Measurements from ENCODE around the gene NGLY1.

Gene NGLY1

DNA sequence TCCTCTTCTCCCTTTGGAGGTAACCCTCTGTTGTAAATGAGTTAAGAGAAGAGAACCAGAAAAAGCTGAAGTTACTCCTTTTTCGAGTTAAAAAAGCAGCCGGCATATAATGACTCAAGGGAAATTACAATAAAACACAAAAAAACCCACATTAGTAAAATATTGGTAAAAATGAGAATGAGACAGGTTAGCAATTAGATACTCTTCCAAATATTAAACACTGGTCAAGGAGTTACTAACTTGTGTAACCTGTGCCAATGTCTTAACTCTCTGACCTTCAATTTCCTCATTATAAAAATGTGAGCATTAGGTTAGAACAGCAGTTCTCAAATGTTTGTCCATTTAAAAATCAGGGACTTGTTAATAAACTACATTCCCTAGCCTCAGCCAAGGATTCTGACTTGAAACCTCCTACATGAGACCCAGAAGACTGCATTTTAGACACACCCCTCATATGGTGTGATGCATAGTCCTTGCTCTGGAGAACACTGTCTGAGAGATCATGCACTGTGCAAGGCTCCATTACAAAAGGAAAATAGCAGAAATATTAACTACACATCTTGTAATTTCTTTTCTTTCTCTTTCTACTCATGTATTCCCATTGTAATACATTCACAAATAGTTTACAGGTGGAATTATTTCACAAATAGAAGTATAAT, 75.8 kb downstream of the NGLY1 start:
- DNase-seq = no peak

DNA sequence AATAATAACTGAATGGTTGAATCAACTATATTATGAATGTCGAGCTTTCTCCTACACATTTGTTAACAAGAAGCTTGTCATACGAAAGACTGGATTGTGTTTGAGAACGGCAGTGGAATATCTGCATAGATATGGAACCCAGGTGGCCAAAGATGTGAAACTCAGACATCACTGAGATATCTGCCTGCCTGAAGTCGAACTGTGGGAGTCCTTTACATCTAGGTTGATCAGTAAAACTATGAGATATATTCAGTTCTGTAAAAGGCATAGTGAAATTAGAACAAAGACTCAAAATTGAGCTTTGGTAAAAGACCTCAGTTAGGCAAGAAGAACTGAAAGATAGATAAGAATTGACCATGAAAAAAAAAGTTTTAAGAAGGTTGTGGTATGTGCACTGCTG, 77.0 kb downstream of the NGLY1 start:
- no peak for DNase-seq

DNA sequence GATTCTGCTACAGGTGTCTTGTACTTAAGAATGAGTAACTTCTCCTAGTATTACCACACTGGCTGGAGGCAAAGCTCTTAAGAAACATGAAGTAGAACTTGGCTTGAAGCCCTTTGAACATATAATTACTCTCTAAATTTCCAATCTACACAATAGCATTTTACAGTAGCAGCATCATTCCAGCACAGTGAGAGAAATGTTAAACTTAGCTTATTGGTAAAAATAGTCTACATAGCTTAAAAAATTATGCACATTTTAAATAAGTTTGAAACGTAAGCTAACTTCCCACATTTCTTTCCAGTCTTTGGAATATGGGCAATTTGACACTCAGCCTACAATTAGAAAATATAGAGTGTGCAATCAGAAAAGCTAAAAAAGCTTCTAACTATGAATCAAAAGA, 85.7 kb downstream of the NGLY1 start:
- no peak for DNase-seq

DNA sequence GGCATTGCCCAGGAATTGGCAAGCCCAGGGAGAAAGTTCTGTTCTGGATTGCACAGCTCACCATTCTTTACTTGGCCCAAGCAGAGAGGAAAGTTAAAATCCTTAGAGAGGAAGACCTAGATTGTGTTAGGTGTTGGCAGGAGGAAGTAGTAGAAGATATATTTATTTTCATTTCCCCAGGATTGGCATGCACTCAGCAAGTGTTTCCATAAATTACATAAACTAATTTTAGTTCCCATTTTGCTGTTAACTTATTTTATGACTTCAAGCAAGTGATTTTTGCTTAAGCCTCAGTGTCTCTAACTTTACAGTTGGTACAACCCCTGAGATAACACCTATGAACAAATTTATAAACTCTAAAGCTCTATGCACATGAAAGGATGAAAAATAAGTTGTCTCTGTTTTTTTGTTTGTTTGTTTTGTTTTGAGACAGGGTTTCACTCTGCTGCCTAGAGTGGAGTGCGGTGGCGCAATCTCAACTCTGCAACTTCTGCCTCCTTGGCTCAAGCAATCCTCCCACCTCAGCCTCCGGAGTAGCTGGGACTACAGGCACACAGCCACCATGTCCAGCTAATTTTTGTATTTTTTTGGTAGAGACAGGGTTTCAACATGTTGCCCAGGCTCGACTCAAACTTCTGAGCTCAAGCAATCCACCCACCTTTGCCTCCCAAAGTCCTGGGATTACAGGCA, 87.4 kb downstream of the NGLY1 start:
- DNase-seq = no peak

DNA sequence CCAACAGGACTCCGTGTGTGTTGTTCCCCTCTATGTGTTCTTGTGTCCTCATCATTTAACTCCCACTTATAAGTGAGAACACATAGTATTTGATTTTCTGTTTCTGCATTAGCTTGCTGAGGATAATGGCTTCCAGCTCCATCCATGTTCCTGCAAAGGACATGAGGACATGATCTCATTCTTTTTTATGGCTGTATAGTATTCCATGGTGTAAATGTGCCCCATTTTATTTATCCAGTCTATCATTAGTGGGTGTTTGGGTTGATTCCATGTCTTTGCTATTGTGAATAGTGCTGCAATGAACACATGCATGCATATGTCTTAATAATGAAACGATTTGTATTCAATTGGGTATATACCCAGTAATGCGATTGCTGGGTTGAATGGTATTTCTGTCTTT, 90.0 kb downstream of the NGLY1 start:
- DNase-seq = no peak

DNA sequence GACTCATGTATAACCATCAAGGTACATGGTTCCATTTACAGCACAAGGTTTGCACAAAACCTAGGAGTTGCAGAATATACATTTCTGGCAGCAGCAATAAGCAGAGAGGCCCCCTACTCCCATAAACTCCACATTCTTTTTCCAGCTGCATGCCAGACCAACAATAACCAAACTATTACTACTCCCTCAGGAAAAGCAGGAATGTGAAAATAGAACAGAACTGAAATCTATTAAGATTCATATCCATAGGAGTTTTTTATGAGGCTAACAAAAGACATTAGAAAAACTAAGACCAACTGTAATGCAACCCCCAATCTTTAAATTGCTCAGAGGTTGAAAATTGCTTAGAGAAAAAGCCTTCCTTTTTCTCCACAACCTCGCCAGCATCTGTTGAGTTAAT, 90.9 kb downstream of the NGLY1 start:
- DNase-seq = no peak

DNA sequence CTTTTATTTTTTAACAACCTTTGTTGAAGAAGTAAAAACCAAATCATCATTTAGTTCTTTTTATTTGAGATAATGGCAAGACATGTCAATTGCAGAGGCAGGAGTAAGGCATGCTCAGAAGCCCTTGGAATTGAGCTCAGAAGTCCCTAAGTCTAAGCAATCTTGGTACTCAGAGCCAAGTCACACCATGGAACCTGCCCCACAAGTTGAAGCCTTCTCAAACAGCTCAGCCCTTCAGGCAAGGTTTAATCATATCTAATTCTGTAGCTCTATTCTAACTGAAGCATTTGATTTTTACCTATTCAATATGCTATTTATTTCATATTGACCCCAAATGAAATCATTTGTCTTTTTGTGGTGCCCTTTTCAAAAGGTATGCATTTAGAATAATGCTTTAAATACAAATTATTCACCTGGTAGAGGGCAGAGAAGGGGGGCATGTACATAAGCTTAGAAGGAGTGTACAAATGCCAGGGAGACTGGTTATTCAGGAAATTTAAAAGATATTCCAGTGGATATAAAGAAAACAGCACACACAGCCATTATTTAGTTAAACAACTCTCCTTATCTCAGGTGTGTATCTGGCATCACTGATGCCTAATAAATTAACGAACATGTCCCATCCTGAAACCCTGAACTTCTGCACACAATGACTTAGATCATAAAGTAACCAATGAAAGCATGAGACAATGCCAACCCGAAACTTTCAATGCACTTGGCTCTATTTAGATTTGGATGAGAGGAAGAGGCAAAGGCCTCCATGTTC, 92.3 kb downstream of the NGLY1 start:
- no peak for DNase-seq

DNA sequence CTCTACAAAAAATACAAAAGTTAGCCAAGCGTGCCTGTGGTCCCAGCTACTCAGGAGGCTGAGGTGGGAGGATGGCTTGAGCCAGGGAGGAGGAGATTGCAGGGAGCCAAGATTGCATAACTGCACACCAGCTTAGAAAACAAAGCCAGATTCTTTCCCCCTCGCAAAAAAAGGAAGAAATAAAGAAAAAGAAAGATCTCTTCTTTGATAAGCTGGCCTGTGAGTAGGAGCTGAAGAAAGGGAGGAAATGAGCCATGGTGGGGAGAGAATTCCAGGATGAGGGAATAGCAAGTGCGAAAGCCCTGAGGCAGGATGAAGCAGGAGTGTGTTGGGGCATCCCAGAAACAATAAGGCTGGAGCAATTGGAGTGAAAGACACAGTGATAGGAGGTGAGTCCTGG, 94.0 kb downstream of the NGLY1 start:
- DNase-seq = no peak

DNA sequence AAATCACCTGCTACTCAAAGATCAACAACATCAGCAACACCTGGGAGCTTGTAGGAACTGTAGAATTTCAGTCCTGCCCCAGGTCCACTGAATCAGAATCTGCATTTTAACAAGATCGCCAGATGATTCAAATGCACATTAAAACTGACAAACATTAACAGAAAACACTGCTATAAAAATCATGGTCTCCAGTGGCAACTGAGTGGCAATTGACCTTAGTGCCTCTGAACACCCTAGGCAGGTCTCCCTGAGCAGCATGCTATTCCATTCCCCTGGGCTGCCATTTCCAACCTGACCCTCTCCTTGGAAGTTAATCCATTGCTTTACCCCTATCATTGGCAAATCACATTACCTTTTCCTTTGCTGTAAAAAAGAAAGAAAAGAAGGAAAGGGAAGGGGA, 95.5 kb downstream of the NGLY1 start:
- DNase-seq = no peak

DNA sequence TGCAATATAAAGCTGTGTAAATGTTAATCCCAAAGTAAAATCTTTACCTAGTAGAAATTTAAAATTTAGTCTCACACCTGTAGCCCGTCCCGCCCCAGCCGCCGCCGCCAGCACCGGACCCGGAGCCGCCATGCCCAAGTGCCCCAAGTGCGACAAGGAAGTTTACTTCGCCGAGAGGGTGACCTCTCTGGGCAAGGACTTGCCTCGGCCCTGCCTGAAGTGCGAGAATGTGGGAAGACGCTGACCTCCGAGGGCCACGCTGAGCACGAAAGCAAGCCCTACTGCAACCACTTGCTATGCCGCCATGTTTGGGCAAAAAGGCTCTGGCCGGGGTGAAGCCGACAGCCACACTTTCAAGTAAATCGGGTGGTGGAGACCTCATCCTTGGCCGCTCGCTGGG, 96.5 kb downstream of the NGLY1 start:
- no peak for DNase-seq

DNA sequence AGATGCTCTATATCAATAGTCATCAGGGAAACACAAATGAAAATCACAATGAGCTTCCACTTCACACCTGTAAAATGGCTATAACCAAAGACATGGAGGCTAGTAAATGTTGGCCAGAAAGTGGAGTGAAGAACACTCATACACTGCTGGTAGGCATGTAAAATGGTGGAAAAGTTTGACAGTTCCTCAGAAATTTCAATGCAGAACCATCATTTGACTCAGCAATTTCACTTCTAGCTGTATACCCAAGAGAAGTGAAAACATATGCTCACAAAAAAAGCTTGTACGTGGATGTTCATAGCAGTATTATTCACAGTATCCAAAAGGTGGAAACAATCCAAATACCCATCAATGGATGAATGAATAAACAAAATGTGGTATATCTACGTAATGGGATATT, 99.4 kb downstream of the NGLY1 start:
- DNase-seq = no peak

DNA sequence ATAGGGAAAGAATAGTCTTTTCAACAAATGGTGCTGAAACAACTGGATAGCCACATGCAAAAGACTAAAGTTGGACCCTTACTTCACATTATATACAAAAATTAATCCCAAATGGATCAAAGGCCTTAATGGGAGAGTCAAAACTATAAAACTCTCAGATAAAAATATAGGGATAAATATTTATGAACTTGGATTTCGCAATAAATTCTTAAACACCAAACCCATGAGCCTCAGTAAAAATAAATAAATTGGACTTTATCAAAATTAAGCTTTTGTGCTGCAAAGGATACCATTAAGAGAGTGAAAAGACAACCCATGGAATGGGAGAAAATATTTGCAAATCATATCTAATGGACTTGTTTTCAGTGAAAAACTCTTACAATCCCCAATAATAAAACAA, 99.8 kb downstream of the NGLY1 start:
- DNase-seq = no peak

DNA sequence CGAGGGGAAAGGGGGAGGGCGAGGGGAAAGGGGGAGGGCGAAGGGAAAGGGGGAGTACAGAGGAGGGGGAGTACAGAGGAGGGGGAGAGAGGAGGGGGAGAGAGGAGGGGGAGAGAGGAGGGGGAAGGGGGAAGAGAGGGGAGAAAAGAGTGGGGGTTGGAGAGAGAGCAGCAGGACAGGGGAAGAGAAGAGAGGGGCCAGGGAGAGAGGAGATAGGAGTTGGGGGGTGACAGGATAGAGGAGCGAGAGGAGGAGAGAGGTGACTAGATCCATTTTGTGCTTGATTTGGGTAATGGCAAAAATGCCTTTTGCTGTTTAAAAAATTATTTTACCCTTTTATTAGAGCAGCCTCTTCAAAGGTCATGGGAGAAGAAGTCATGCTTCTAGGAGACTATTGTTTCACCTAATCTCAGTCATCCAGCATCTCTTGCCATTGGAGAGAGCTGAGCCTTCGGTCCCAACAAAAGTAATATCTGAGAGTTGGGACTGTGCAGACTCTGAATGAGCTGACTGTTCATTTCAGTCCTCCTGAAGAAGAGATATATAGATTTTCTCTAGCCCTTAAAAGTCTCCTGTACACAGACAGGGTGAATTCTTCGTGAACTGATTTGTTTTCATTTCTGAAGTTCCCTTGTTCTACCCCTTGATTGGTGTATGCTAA, 103.5 kb downstream of the NGLY1 start:
- DNase-seq = no peak

DNA sequence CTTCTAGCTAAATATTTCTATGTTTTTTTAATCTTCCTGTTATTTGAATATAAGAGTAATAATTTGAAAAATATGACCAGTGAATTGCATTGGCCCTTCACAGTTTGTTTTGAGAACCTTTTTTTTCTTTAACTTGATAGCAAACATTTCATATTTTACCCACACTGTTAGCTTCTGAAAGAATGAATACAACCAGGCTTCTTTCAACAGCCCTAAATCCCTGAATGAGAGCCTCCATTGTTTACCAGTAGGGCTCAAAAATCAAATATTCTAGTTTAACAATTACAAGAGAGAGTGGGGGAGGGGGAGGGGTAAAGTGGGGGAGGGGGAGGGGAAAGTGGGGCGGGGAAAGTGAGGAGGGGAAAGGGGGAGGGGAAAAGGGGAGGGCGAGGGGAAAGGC, 104.1 kb downstream of the NGLY1 start:
- DNase-seq = no peak

DNA sequence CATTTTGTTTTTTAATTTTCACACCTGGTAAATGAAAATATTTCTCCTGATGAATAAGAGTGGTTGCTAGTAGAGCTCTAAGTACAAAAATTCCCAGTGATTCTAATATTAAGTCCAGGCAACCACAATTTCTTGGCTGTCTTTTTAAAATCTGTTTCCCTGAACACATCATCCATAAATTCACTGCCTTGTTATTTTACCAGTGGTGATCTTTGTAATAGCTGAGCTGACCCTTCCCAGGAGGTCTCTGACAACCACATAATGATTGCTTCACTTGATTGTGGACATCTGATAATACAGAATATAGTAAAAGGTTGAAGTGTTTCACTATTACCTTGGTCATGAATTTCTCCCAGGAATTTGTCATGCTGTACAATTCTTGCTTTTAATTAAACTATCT, 104.7 kb downstream of the NGLY1 start:
- DNase-seq = no peak

DNA sequence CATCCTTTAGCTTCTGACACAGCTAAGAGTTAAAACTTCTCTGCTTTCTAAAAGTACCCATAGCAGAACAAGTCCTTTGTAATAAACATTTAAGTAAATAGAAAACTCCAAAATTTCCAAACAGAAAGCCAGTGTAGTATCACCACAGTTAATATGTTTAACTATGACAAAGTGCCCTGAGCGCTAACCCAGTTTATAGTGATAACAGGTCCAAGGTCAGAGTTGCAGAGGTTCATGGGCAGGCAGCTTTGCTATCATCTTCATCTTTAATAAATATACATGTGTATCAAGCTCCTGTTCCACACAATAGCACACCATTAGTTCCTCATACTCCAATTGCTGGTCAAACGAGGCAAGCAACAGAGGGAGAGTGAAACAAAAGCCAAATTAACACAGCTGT, 106.1 kb downstream of the NGLY1 start:
- no peak for DNase-seq

DNA sequence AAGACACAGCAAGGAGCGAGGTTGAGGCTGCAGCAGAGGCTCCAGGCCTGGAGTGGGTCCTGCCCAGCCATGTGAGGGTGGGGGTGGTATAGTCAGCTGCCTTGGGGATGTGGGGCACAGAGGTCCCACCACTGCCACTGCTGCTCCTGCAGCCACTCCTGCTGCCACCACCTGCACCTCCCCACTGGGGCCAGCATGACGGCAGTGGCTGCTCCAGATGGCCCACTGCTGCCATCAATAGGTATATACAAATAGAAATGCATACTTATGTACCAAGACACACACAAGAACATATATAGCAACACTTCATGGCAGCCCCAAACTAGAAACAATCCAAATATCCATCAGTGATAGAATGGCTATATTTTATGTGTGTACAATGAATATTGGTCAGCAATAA, 108.6 kb downstream of the NGLY1 start:
- no peak for DNase-seq

DNA sequence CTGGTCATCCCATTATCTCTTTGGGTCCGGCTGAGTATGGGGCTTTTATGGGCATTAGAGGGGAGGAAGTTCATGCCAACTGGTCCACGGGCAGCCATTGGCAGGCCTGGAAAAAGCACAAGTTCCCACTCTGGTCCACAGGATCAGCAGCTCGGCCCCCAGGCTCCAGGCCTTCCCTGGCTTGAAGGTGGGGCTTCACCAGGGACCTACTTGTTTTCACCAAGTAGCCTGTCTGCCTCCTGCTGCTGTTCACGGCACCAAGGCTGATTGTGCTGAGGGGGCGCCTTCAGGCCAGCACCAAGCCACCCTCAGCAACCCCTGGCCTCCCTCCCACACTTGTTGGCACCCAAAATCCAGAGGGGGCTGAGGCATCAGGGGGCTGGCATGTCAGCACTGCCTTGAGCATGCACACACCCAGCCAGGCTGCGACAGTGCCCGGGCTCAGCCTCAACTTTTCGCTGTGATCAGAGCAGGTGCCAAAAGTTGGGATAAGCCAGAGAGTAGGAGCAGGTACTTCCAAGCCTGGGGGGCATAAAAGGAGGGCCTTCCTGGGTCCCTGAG, 109.4 kb downstream of the NGLY1 start:
- no peak for DNase-seq

Measured in stimulated activated CD4-positive, alpha-beta T cell treated with anti-CD3 and anti-CD28 coated beads, Interleukin-4, amount 100 ng/mL, for 24 hours (primary cell).